HFF-Myc (cell line): ENCODE results near the gene PCGF6.
"Not testable (repeated sequence)": the region's sequence is repeated elsewhere in the genome, so short reads cannot be mapped to it uniquely, and the experiment has no call there.

Source experiments
- DNase-seq: peaks from one replicate; pipeline ENCODE4 v3.0.0-alpha.2; 2011; ENCODE audit warnings: low read depth; ENCODE audit errors: extremely low read depth
- H3K4me3 ChIP-seq: replicated peaks from 2 replicates; pipeline ENCODE4 v1.5.1; 2011; ENCODE audit warnings: low read depth, mild to moderate bottlenecking, control low read depth, low read length
- CTCF ChIP-seq: IDR thresholded peaks from 2 replicates; pipeline ENCODE4 v1.5.1; 2012; ENCODE audit warnings: mild to moderate bottlenecking, low read depth, low read length, control low read depth; ENCODE audit errors: missing control alignments

PCGF6 gene

GRCh38 chr10:103382769-103383168 is 31.8 kb upstream of the PCGF6 start:
- TF ChIP-seq CTCF, result no peak
- H3K4me3 ChIP-seq, result no peak overlapping the region
- DNase-seq, result no peak

GRCh38 chr10:103374263-103374662 is 23.3 kb upstream of the PCGF6 start:
- TF ChIP-seq CTCF, result no peak
- H3K4me3 ChIP-seq, result no peak overlapping the region
- no peak for DNase-seq

GRCh38 chr10:103373544-103373943 is 22.6 kb upstream of the PCGF6 start:
- no peak for DNase-seq
- no peak overlapping the region for H3K4me3 ChIP-seq
- TF ChIP-seq CTCF, result no peak

GRCh38 chr10:103367782-103368518 is 17.0 kb upstream of the PCGF6 start, which contains the start of gene TAF5:
Gene TAF5, plus strand, starts transcription at chr10:103367976. Its CDS starts 14 bp downstream, at chr10:103367990.
- TF ChIP-seq CTCF, result no peak
- H3K4me3 ChIP-seq, result peak within 1 kb of the TSS; percentile 79
- DNase-seq, result peak; percentile 92

- peak overlapping the region; percentile 79 for H3K4me3 ChIP-seq
- no peak for TF ChIP-seq CTCF
- no peak for DNase-seq
These were observed 16.4 kb upstream of the PCGF6 start for GRCh38 chr10:103367379-103367781.

GRCh38 chr10:103360791-103361190 is 9.9 kb upstream of the PCGF6 start:
- DNase-seq, H3K4me3 ChIP-seq: not testable (repeated sequence)

- H3K4me3 ChIP-seq, result not testable (repeated sequence)
These were observed 8.6 kb upstream of the PCGF6 start for GRCh38 chr10:103359493-103359892.

GRCh38 chr10:103355906-103356599 is 5.1 kb upstream of the PCGF6 start:
- H3K4me3 ChIP-seq, result no peak overlapping the region
- TF ChIP-seq CTCF, result no peak
- DNase-seq, result no peak

More at GRCh38 chr10:103359493-103359892, 8.6 kb upstream of the PCGF6 start:
- DNase-seq, result not testable (repeated sequence)

GRCh38 chr10:103354567-103354966 is 3.6 kb upstream of the PCGF6 start:
- H3K4me3 ChIP-seq, DNase-seq: not testable (repeated sequence)
